KBM-7 (cell line): Measurements from ENCODE around the gene MYH4.

Experiments used
- DNase-seq: peaks from one replicate; pipeline ENCODE4 v3.0.0-alpha.2; 2015
- in situ Hi-C: fragments of 300-500 bp; cut with MboI; formaldehyde crosslinking; loops from 2 replicates; pipeline ENCODE4 v1.14.3; 2020; ENCODE audit warnings: low sequenced_read_pairs, low pct_unique_long_range_greater_than_20kb, mixed read lengths

Gene MYH4

DNA sequence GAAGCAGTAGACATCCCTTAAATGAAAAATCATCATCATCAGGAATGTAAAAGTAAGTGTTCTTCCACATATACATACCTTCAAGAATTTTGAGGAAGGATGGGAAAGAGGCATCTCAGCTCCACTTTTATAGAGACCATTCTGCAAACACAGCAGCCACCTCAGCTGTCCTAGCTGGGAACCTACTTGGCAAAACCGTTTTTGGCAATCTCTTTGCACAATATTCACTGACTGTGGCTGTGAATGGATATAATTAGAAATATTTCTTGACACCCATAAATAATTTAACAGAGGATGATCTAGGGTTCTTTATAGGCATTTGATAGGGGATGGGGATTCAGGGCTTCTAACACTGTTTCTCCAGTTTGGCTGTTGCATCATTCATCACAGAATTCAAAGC is at the start of gene MYH4:
MYH4 (minus strand) TSS at position 101 of the 400 bp plus-strand sequence. CDS start 2,814 bp downstream, outside the sequence.
- DNase-seq = no peak
- in situ Hi-C loops = no loop called here

DNA sequence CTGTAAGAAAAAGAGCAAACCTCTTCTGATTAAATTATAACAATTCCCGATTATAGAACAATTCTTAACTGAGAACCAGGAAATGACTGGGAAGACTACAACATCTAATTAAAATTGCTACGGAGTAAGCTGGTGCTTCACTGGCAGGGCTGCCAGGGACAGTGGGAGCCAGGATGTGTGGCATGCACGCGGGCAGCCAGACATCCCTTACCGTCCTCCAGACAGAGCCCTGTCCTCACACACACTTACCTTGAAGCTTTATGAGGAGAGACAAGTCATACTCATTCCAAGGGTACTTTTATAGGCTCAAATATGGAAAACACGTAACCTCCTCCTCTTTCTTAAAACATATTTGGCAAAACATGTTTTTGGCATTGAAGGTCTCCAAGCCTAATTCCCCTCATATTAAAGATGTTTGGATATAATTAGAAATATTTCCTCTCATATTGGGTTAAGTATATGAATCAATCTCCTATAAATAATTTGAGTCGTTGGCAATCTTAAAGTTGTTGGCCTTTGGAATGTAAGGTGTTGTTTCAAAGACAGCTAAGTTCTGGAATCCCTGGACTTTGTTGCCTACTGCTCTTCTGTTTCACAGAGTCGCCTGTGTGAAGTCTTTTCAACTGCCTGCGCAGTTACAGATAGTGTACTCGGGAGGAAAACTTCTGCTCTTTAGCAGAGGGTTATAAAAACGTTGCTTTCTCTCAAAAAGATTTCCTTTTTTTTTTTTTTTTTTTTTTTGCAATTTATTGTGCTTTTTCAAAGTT is 49.1 kb upstream of the MYH4 start, which contains the start of gene MYH1:
MYH1 (minus strand) TSS at position 272 of the 767 bp plus-strand sequence. CDS start 1,900 bp downstream, outside the sequence.
- in situ Hi-C loops = no loop called here
- no peak for DNase-seq

DNA sequence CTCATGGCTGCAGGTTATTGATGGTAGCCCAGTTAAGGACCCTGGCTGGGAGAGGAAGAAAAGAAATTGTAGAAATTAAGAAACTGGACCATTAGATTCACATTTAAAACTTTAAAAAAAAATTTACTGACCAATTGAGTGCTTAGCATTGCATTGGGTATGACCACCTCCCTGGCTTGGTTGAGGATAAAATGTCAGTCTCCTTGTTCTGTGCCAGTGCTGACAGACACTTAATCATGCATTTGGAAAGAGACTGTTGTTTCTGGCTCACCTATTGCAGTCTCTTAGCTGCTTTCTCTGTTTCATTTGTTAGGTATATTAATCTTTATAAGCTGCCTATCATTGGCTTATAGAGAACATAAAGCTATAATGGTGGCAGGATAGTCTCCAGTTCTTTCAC is 47.3 kb upstream of the MYH4 start:
- in situ Hi-C loops = no loop called here
- no peak for DNase-seq

DNA sequence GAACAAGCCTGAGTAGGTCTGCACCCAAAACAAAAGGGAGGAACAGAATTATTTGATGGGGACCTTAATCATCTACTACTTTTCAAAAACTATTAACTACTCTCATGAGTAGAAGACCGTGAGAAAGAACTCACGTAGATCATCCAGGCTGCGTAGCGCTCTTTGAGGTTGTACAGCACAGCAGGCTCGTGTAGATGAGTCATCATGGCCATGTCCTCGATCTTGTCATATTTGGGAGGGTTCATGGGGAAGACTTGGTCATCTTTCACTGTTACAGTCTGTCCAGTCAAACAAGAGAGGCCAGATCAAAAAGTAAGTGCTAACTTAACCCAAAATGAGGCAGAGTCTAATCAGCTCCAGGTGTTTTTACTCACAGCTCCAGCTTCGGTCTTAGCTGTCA is 46.7 kb upstream of the MYH4 start:
- DNase-seq = no peak
- in situ Hi-C loops = no loop called here

DNA sequence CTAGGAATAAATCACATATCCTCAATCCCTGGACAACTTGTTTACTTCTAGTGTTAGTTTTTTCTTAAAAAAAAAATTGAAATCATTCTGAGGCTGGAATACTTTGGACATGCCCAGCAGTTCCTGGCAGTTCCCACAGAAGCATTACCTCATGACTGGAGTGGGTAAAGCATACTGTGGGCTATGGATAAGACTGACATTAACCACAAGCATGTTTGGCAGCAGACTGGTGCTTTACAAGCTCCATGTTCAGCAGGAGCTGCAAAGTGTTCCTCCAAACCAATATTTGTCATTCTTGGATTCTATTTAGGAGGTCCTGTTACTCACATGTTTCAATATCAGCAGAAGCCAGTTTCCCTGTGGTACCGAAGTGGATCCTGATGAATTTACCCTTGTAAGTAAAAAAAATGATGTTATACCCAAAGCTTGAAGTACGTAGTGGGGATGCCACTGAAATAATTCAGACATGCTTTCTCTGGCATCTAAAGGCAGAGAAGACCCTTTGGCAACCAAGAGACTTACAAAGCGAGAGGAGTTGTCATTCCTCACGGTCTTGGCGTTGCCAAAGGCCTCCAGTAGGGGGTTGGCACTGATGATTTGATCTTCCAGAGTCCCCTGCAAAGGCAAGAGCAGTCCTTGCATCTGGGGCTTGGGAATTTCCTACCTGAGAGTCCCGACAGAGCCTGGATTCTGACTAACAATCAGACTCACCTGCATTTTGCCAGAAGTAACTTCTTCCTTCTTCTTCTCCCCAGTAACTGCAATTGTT is 44.1 kb upstream of the MYH4 start:
- in situ Hi-C loops = no loop called here

DNA sequence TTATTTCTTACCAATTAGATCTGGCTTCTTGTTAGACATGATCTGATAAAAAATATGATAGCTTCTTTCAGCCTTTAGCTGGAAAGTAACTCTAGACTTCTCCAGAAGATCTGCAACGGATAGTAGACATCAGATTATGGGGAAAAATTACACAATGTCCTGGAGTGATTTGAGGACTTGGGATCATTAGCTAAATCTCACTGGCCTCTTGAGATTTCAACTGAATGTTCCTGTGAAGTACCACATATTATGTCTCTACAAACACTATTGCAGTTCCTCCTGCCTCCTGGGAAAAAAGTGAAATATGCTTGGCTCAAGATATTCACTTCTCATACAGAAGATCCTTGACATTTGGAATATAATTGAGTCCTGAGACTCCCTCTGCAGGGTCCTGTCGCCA is 43.5 kb upstream of the MYH4 start:
- in situ Hi-C loops = no loop called here
- no peak for DNase-seq

More for the DNA sequence above, 44.1 kb upstream of the MYH4 start:
- DNase-seq = no peak

DNA sequence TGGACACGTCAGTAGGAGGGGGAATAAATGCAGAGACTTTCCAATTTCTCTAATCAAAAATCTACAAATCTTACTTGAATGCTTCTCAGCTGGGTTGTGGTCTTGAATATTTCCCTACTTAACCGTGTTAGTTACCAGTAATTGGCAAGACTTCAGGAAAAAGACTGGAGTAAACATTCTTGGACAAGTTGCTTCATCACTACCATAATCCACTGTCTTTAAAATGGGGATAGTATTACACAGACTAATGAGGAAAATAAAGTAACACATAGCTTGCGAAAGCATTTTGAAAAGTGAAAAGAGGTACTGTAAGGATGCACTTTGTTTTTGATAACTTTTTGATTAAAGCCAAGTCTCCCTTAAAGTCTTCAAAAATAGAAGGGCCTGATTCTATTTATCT is 30.6 kb upstream of the MYH4 start:
- in situ Hi-C loops = no loop called here
- DNase-seq = no peak

DNA sequence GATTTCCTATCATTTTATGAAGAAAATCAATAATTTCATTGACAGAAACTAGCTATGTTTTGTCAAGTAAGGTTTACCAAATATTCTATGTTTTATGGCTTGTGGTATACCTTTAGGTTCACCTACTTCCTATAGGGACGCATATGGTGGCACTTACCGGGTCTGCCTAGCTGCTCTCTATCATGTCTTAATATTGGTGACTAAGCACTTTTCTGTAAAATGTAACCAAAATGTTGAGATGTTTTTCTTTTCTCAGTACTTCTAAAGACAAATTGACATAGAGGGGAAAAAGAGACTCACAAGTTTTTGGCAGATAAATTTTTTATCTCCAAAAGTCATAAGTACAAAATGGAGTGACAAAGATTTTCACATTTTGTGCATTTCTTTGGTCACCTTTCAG is 22.6 kb upstream of the MYH4 start:
- in situ Hi-C loops = no loop called here

DNA sequence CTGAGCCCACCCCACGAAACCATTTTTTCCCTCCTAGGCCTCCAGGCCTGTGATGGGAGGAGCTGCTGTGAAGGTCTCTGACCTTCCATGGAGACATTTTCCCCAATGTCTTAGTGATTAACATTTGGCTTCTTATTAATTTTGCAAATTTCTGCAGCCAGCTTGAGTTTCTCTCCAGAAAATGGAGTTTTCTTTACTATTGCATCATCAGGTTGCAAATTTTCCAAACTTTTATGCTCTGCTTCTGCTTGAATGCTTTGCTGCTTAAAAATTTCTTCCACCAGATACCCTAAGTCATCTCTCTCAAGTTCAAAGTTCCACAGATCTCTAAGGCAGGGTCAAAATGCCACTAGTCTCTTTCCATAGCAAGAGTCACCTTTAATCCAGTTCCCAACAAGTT is 12.9 kb upstream of the MYH4 start:
- in situ Hi-C loops = no loop called here
- DNase-seq = no peak

More for the DNA sequence above, 22.6 kb upstream of the MYH4 start:
- DNase-seq = no peak

DNA sequence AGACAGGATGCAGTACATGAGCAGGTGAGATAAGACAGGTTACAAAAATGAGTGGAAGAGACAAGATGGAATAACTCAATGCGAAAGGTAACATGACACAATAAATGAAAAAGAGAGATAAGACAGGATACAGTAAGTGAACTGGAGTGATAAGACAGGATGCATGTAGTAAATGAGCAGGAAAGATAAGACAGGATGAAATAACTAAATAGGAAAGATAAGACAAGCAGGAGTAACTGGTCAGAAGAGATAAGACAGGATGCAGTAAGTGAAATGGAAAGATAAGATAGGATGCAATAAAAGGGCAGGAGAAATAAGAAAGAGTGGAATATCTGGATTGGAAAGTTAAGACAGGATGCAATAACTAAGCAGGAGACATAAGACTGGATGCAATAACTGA is 8.3 kb upstream of the MYH4 start:
- in situ Hi-C loops = no loop called here
- DNase-seq = no peak

DNA sequence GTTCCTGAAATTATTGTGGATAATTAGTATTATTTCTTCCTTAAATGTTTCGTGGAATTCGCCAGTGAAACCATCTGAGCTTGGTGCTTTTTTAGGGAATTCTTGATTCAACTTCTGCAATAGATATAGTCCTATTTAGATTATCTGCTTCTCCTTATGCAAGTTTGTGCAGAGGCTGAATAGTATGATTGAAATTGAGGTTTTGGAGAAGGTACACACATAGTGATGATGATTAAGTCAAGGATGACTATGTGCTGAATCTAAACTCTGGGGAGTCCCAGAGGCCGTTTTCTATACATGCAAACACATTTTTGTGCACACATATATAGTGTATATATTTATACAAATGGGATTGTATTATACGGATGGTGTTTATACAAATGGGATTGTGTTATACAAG is 5.2 kb upstream of the MYH4 start:
- in situ Hi-C loops = no loop called here
- no peak for DNase-seq

DNA sequence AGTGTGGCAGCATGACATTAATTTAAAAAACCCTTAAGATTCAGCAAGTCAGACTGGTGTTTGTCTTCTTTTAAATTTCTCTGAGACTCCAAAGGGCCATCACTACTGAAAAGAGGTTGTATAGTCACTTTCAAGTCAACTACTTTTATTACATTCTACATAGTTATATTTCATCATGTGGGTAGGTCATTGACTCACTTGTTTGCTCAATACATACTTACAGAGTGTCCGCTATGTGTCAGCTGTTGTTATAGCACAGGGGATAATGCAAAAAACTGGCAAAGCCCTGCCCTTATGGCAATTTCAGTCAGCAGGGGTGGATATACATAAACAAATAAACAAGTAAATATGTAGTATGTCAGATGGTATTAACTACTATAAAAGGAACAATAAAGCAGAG is 2.5 kb upstream of the MYH4 start:
- DNase-seq = no peak
- in situ Hi-C loops = no loop called here

DNA sequence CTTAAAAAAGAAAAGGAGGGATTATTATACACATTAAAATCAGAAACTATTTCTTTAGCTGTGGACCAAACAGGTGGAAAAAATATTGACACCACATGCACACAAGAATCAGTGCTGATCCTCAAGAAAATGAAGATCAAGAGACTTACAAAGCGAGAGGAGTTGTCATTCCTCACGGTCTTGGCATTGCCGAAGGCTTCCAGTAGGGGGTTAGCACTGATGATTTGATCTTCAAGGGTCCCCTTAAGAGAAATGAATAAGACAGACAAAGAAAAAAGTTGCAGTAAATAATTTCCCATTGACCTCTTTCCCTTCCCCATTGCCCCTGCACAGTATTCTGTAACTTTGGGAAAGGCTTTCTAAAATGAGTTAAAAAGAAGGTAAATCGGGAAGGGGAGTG is 6.0 kb downstream of the MYH4 start:
- in situ Hi-C loops = no loop called here
- DNase-seq = no peak

DNA sequence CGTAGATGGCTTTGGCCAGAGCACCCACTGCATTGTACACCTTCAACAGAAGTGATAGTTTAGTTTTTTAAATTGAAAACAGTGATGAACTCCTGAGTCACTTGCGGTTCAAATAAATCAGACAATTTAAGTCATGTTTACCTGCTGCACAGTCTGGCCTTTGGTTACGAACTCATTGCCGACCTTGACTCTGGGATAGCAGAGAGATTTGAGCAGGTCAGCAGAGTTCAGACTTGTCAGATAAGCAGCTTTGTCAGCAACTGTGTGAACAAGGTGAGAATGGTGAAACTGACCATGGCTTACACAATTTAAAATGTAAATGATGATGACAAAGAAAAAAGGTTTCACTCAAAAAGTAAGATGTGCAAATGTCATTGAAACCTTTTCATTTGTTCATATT is 9.3 kb downstream of the MYH4 start:
- in situ Hi-C loops = no loop called here
- DNase-seq = no peak

DNA sequence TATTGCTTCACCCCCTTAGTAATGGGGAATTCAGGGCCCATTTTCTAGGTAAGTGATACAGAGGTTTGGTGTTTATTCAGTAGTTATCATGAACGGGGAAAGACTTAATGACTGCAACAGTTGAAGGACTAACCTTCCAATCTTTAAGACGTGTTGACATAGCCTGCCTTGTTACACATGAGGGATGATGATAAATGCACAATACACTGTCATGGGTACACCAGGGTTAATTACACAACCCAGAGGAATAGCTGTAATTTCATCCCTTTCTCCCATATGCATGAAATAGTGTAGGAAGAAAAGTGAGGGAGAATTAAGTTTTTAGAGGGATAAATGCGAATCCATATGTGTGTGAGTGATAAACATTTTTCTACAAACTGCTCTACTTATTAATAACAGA is 10.7 kb downstream of the MYH4 start:
- no peak for DNase-seq
- in situ Hi-C loops = no loop called here

DNA sequence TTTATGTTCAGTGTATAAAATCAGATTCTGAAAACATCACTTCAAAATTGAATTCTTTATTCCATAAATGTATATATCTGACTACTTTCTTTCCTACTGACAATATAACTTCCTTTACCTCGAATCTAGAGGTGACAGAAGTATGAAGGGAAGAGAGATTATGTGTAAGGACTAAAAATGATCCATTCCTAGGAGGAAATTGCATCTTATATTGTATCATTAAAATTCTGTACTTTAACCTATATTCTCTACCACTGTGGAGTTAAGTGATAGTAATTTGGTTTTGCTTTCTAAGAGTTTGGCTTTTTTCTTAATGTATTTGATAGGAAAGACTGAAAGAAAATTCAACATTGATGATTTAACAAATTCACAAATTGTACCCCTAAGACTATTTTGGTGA is 11.4 kb downstream of the MYH4 start:
- no peak for DNase-seq
- in situ Hi-C loops = no loop called here

DNA sequence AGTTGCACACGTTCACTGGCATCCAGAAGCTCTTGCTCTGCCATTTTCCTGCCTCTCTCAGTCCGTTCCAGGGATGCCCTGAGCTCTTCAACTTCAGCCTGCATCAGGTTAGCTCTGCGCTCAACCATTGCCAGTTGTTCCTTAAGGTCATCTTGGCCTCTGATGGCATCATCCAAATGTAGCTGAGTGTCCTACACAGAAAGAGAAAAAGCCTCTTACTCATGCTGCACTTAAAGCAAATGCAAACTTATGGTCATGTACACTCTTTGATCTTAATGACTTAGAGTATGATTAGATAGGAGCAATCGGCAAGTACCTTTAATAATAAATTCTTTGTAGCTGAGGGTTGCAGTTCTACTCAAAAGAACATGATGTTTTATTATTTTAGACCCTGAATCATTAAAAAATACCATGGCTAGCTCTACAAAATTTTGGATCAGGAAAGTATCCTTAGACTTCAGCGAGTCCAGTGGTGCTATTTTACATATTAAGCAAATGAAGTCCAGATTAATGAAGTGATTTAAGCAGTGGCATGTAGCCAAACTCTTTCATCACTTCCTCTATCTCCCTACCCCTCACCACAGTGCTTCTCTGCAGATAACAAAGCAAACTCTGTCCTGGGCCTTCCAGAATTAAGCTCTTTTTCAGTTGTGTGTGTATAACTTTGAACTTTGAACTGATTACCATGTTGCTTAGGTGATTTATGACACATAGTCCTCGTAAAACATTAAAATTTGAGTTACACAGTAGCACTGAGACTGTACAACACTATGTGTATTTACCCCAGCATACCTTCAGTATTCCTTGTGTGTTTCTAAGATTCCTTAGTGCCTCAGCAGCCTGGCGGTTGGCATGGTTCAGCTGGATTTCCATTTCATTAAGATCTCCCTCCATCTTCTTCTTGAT is 22.1 kb downstream of the MYH4 start:
- no peak for DNase-seq
- in situ Hi-C loops = no loop called here

DNA sequence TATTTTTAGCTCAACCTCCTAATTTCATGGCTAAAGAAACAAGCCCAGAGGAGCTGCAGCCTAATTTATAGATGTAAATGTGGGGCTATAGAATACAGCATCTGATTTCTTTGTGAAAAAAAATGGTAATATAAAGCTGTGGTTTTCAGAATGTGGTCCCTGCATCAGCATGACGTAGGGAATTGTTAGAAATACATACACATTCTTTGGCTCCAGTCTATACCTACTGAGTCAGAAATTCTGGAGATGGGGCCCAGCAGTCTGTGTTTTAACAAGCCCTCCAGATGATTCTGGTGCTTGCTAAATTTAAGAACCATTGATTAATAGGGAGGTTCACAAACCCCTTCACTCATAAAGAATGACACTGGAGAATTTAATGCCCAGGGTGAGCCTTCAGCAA is 29.5 kb downstream of the MYH4 start:
- in situ Hi-C loops = no loop called here

DNA sequence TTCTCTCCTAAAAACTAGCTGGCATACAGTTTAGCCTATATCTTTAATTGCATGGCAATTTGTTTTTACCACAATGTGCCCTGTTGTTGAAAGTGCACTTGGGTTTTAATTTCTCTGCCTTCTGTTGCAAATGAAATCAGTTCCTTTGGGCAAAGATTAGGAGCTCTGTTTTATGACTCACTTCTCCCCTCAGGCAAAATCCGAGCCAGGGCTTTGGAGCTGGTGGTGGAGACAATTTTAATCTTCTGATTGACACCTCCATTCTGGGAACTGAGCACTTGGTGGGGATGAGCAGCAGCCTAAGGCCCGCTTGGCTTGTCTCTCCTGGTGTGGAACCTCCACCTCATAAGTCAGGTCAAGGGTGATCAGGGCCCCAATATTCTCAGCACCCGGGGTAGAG is 34.3 kb downstream of the MYH4 start:
- no peak for DNase-seq
- in situ Hi-C loops = no loop called here

More for the DNA sequence above, 29.5 kb downstream of the MYH4 start:
- DNase-seq = no peak
